GM12864 (cell line): Measurements from ENCODE around the gene ANAPC7.

Source experiments
- DNase-seq: peaks from one replicate; pipeline ENCODE4 v3.0.0-alpha.2; 2011; ENCODE audit warnings: low read depth
- H3K4me3 ChIP-seq: 2 replicates; pipeline ENCODE4 v1.5.1; 2011; ENCODE audit warnings: mild to moderate bottlenecking, low read depth, low read length, control low read depth
- TF ChIP-seq, protein P1 (sequence below): IDR thresholded peaks from 2 replicates; pipeline ENCODE4 v1.5.1; 2011; ENCODE audit warnings: low read depth, mild to moderate bottlenecking, moderate library complexity, low read length, control low read depth, inconsistent platforms; ENCODE audit errors: missing control alignments

The ANAPC7 gene

DNA sequence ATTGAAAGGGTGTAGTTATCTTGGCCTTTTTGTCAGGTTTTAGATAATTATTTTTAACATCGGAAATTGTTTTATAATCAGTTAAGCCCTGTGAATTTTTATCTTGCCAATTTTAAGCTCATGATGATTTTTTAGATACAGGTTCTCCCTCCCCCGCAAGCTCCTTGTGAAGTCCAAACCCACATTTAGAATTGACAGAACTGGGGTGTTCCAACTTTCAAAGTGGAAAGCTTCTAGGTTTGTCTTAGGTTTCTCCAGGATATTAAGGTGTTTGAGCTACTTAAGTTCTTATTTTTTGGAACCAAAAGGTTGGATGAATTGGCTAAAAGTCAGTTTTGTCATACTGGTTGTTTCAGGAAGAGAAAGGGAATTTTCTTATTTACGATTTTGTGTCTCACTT lies 73.4 kb downstream of the ANAPC7 start:
- TF ChIP-seq, protein P1, sequence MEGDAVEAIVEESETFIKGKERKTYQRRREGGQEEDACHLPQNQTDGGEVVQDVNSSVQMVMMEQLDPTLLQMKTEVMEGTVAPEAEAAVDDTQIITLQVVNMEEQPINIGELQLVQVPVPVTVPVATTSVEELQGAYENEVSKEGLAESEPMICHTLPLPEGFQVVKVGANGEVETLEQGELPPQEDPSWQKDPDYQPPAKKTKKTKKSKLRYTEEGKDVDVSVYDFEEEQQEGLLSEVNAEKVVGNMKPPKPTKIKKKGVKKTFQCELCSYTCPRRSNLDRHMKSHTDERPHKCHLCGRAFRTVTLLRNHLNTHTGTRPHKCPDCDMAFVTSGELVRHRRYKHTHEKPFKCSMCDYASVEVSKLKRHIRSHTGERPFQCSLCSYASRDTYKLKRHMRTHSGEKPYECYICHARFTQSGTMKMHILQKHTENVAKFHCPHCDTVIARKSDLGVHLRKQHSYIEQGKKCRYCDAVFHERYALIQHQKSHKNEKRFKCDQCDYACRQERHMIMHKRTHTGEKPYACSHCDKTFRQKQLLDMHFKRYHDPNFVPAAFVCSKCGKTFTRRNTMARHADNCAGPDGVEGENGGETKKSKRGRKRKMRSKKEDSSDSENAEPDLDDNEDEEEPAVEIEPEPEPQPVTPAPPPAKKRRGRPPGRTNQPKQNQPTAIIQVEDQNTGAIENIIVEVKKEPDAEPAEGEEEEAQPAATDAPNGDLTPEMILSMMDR: no peak
- H3K4me3 ChIP-seq: no peak overlapping the region
- DNase-seq: no peak

DNA sequence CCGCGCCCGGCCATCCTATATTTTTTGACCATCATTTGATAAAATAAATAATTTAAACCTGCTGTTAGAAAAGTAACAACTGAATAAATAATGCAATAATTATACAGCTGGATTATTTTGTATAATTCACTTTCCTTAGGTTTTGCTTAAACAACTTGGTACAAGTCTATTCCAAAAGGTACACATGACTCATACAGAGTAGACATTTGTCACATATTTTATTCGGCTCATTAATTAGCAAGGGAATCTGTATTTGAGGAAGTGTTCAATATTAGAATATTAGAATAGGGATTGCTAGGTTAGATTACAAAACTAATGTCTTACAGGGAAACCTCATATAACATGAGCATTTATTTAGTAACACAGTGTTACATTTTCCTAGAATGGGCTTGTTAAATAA lies 73.8 kb downstream of the ANAPC7 start:
- DNase-seq: no peak
- TF ChIP-seq, protein P1: no peak
- H3K4me3 ChIP-seq: no peak overlapping the region
